Gastroesophageal sphincter (tissue), 3 donors: ENCODE results near the gene SHKBP1.

ENCODE experiments used
- EP300 ChIP-seq: sonication (generic); formaldehyde crosslinking; IDR thresholded peaks from one replicate; pipeline ENCODE4 v1.6.1; 2017; ENCODE audit warnings: antibody characterized with exemption, mild to moderate bottlenecking
- POLR2A ChIP-seq, 2 donors: fragments of 450-650 bp; IDR thresholded peaks; one replicate each; pipeline ENCODE4 v1.6.1; 2017; ENCODE audit warnings: antibody characterized with exemption in 2 of 2, mild to moderate bottlenecking in 2 of 2, moderate library complexity in 1 of 2
- POLR2AphosphoS5 ChIP-seq: sonication (generic); formaldehyde crosslinking; IDR thresholded peaks from one replicate; pipeline ENCODE4 v1.6.1; 2017; ENCODE audit warnings: antibody characterized with exemption
- TF ChIP-seq, protein P1 (sequence below), 4 experiments: fragments of 200-600 bp in 2 of 4; fragments of 450-650 bp in 2 of 4; sonication (generic) in 1 of 4; IDR thresholded peaks; one replicate each; pipeline ENCODE4 v1.5.1; 2017 to 2019; ENCODE audit warnings: antibody characterized with exemption in 4 of 4, mild to moderate bottlenecking in 2 of 4, moderate library complexity in 2 of 4

DNA sequence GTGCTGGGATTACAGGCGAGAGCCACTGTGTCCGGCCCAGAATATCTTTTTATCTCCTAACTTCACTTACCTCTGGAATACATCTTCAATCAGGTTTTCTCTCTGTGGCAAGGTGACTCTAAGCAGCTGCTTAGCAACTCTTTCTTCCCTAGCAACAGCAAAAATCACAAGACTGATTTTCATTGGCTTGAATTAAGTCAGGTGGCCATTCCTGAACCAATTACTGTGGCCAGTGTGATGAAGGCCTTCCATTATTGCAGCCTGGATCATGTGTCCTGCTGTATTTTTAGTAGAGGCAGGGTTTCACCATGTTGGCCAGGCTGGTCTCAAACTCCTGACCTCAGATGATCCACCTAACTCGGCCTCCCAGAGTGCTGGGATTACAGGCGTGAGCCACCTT, 15.5 kb downstream of the SHKBP1 start:
- TF ChIP-seq, protein P1, sequence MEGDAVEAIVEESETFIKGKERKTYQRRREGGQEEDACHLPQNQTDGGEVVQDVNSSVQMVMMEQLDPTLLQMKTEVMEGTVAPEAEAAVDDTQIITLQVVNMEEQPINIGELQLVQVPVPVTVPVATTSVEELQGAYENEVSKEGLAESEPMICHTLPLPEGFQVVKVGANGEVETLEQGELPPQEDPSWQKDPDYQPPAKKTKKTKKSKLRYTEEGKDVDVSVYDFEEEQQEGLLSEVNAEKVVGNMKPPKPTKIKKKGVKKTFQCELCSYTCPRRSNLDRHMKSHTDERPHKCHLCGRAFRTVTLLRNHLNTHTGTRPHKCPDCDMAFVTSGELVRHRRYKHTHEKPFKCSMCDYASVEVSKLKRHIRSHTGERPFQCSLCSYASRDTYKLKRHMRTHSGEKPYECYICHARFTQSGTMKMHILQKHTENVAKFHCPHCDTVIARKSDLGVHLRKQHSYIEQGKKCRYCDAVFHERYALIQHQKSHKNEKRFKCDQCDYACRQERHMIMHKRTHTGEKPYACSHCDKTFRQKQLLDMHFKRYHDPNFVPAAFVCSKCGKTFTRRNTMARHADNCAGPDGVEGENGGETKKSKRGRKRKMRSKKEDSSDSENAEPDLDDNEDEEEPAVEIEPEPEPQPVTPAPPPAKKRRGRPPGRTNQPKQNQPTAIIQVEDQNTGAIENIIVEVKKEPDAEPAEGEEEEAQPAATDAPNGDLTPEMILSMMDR (IDR thresholded peaks at IDR 0.05) = no peak
- TF ChIP-seq POLR2A (IDR thresholded peaks at IDR 0.05) = no peak
- TF ChIP-seq POLR2AphosphoS5 = no peak
- TF ChIP-seq EP300 = no peak
